ENCODE measurements around the gene PBRM1.

DNA sequence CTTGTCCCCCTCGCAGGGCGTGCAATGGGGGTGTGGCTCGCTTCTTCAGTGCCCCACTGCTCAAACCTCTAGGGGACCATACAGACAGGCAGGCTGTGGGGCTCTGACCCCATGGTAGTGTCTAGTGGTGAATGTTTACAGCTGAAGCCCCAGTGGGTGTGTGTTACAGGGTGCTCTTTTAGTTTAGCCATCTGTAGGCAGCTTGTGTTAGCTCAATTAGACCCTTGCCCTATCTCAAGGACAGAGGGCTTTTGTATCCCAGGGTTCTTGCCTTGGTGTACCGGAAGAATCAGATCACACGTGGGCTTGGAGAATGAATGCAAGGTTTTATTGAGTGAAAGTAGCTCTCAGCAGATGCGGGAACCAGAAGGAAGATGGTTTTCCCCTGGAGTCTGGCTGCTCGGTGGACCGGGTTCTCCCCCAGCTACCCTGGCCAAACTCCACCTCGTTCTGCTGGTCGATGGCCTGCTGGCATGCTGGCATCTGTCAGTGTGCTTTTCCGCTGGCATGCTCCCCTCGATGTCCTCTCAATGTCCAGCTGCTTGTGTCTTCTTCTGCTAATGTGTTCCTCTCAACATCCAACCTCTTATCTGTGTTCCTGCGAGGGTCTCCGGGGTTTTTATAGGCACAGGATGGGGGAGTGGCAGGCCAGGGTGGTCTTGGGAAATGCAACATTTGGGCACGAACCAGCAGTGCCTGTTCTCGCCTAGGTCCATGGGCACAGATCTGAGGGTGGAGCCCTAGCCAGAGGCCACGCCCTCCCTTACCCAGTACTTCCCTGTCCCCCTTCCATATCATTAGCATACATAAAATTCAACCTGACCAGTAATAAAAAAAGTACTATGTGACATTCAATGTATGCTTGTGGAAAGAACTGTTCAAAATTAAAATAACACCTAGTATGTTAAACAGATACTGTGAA lies 26.8 kb upstream of the PBRM1 start:
- TF ChIP-seq, protein P1, sequence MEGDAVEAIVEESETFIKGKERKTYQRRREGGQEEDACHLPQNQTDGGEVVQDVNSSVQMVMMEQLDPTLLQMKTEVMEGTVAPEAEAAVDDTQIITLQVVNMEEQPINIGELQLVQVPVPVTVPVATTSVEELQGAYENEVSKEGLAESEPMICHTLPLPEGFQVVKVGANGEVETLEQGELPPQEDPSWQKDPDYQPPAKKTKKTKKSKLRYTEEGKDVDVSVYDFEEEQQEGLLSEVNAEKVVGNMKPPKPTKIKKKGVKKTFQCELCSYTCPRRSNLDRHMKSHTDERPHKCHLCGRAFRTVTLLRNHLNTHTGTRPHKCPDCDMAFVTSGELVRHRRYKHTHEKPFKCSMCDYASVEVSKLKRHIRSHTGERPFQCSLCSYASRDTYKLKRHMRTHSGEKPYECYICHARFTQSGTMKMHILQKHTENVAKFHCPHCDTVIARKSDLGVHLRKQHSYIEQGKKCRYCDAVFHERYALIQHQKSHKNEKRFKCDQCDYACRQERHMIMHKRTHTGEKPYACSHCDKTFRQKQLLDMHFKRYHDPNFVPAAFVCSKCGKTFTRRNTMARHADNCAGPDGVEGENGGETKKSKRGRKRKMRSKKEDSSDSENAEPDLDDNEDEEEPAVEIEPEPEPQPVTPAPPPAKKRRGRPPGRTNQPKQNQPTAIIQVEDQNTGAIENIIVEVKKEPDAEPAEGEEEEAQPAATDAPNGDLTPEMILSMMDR (IDR thresholded peaks at IDR 0.05) = no peak
- no peak for TF ChIP-seq POLR2A (IDR thresholded peaks at IDR 0.05)

Data from stomach (tissue), 4 donors.